ENCODE data around the gene RSRP1.

RSRP1 gene

DNA sequence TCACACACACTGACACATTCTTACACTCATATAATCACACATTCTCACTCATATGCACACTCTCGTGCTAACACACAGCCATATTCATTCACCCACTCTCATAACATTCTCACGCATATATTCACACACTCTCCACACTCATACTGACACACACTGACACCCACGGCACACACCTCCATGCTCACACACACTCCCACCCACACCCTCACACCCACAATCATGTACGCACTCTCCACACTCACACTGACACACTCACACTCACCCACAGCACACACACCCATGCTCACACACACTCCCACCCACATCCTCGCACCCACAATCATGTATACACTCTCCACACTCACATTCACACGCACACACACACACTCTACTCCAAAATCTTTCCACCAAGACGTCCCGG lies 53.2 kb downstream of the RSRP1 start:
- DNase-seq: no peak

DNA sequence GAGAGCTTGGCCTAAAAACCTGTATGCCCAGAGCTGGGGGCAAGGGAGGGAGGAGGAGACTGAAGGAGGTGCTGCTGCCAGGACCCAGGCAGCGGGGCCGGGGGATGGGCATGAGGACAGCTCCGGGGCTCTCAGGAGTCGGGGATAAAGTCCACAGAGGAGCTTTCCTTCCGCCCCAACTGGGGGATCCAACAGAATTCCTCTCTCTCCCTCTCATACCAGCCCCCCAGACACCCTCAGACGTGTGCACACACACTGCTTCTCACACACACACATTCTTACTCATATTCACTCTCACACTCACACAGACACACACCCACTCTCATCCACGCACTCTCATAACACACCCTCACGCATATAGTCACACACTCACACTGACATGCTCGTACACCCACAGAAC lies 54.0 kb downstream of the RSRP1 start:
- no peak for DNase-seq
